IMR-90 (cell line): Measurements from ENCODE around the gene CHMP4A. TPM values are rescaled to one million over a fixed set of nuclear protein-coding genes. Genes with fewer than 3 reads are reported as not detected.

ENCODE experiments used
- ATAC-seq: fragments of 200-7000 bp; cut with Tn5 transposase; 2 replicates; pipeline ENCODE4 v1.9.1; 2020; ENCODE audit warnings: low read depth, mild to moderate bottlenecking, moderate library complexity
- BruUV-seq: library from RNA; stranded (reverse); fragments of 400-500 nt; replicated peaks from 2 replicates; lab custom pipeline; 2021; lab: Mats Ljungman, UMichigan
- CTCF ChIA-PET: fragments of 300-600 bp; formaldehyde crosslinking; extraction: SDS; loops from one replicate; lab custom pipeline; 2021; ENCODE audit warnings: antibody characterized with exemption; lab: Yijun Ruan, JAX
- POLR2A ChIA-PET: fragments of 300-600 bp; sonication (Branson Sonifier 250); formaldehyde crosslinking; loops from one replicate; lab custom pipeline; 2022; ENCODE audit warnings: antibody characterized with exemption; ENCODE audit not compliant: unreplicated experiment; lab: Charles Lee
- DNase-seq: peaks from one replicate; pipeline ENCODE4 v3.0.0; 2013
- H2AFZ ChIP-seq: replicated peaks from 2 replicates; pipeline ENCODE3; 2013; ENCODE audit warnings: low read length, mild to moderate bottlenecking; ENCODE audit not compliant: poor library complexity
- H2AK5ac ChIP-seq: 2 replicates; pipeline ENCODE4 v1.6.1; 2013; ENCODE audit warnings: low read depth, low read length, inconsistent platforms
- H2AK9ac ChIP-seq: replicated peaks from 2 replicates; pipeline ENCODE3; 2013; ENCODE audit warnings: mild to moderate bottlenecking, low read depth, low read length, moderate library complexity; ENCODE audit not compliant: poor library complexity
- H2BK120ac ChIP-seq: 2 replicates; pipeline ENCODE4 v1.6.1; 2013; ENCODE audit warnings: low read depth, low read length, inconsistent platforms
- H2BK15ac ChIP-seq: 3 replicates; pipeline ENCODE4 v1.6.1; 2013; ENCODE audit warnings: low read depth, low read length, inconsistent platforms
- H2BK20ac ChIP-seq: 2 replicates; pipeline ENCODE4 v1.6.1; 2013; ENCODE audit warnings: low read depth, mild to moderate bottlenecking, inconsistent platforms, low read length, moderate library complexity
- H2BK5ac ChIP-seq: 2 replicates; pipeline ENCODE4 v1.6.1; 2013; ENCODE audit warnings: mild to moderate bottlenecking, low read depth, low read length, inconsistent platforms; ENCODE audit not compliant: poor library complexity, severe bottlenecking
- H3K14ac ChIP-seq: replicated peaks from 2 replicates; pipeline ENCODE4 v1.6.1; 2013; ENCODE audit warnings: low read depth, low read length, inconsistent platforms
- H3K18ac ChIP-seq: 2 replicates; pipeline ENCODE4 v1.6.1; 2013; ENCODE audit warnings: low read depth, low read length, control low read depth
- H3K23ac ChIP-seq: 2 replicates; pipeline ENCODE4 v1.6.1; 2013; ENCODE audit warnings: low read depth, low read length, inconsistent platforms
- H3K27ac ChIP-seq: 2 replicates; pipeline ENCODE4 v1.5.1; 2013; ENCODE audit warnings: mild to moderate bottlenecking, control low read depth, low read length; ENCODE audit not compliant: insufficient read depth
- H3K27me3 ChIP-seq: 2 replicates; pipeline ENCODE4 v1.6.1; 2013; ENCODE audit warnings: low read length; ENCODE audit not compliant: control insufficient read depth, insufficient read depth
- H3K36me3 ChIP-seq: 2 replicates; pipeline ENCODE4 v1.6.1; 2013; ENCODE audit warnings: low read length, mixed read lengths; ENCODE audit not compliant: control insufficient read depth, insufficient read depth
- H3K4ac ChIP-seq: 2 replicates; pipeline ENCODE4 v1.6.1; 2013; ENCODE audit warnings: low read depth, low read length, inconsistent platforms
- H3K4me1 ChIP-seq: 2 replicates; pipeline ENCODE4 v1.6.1; 2013; ENCODE audit warnings: low read length, mixed read lengths; ENCODE audit not compliant: control insufficient read depth, insufficient read depth
- H3K4me2 ChIP-seq: 2 replicates; pipeline ENCODE4 v1.6.1; 2013; ENCODE audit warnings: low read depth, mild to moderate bottlenecking, control low read depth, low read length, moderate library complexity
- H3K4me3 ChIP-seq: 2 replicates; pipeline ENCODE4 v1.5.1; 2013; ENCODE audit warnings: low read depth, mild to moderate bottlenecking, control low read depth, low read length, moderate library complexity; ENCODE audit not compliant: insufficient read depth
- H3K56ac ChIP-seq: 2 replicates; pipeline ENCODE4 v1.6.1; 2013; ENCODE audit warnings: low read length, inconsistent platforms; ENCODE audit not compliant: insufficient read depth; ENCODE audit errors: extremely low read depth
- H3K79me1 ChIP-seq, 2 experiments: 2 replicates each; pipeline ENCODE4 v1.6.1; 2013; ENCODE audit warnings: low read length in 2 of 2, inconsistent platforms in 1 of 2, low read depth in 1 of 2
- H3K9ac ChIP-seq: 2 replicates; pipeline ENCODE4 v1.6.1; 2013; ENCODE audit warnings: low read depth, low read length, control low read depth
- H3K9me1 ChIP-seq: 2 replicates; pipeline ENCODE4 v1.6.1; 2013; ENCODE audit warnings: low read length, inconsistent platforms; ENCODE audit not compliant: insufficient read depth
- H3K9me3 ChIP-seq: 2 replicates; pipeline ENCODE4 v1.6.1; 2013; ENCODE audit warnings: low read length; ENCODE audit not compliant: control insufficient read depth, insufficient read depth
- H4K20me1 ChIP-seq: 2 replicates; pipeline ENCODE4 v1.6.1; 2013; ENCODE audit warnings: low read length, inconsistent platforms; ENCODE audit not compliant: insufficient read depth
- H4K5ac ChIP-seq: 2 replicates; pipeline ENCODE4 v1.6.1; 2013; ENCODE audit warnings: mild to moderate bottlenecking, low read depth, low read length, control low read depth
- H4K8ac ChIP-seq, 2 experiments: 2 replicates each; pipeline ENCODE4 v1.6.1; 2013; ENCODE audit warnings: low read depth in 2 of 2, low read length in 2 of 2, control low read depth in 1 of 2, inconsistent platforms in 1 of 2
- H4K91ac ChIP-seq: 2 replicates; pipeline ENCODE4 v1.6.1; 2013; ENCODE audit warnings: low read depth, low read length, inconsistent platforms; ENCODE audit not compliant: insufficient read depth
- ELK1 ChIP-seq: fragments of 150-350 bp; IDR thresholded peaks from 2 replicates; pipeline ENCODE4 v1.6.1; 2016; ENCODE audit warnings: low read depth, mild to moderate bottlenecking, low read length, moderate library complexity, borderline replicate concordance
- FOS ChIP-seq: fragments of 150-350 bp; IDR thresholded peaks from 2 replicates; pipeline ENCODE4 v1.6.1; 2016; ENCODE audit warnings: low read depth, low read length
- MAFK ChIP-seq: IDR thresholded peaks from 2 replicates; pipeline ENCODE4 v1.6.1; 2012; ENCODE audit warnings: low read depth, low read length, improper control_type of control experiment
- MAZ ChIP-seq: IDR thresholded peaks from 2 replicates; pipeline ENCODE4 v1.6.1; 2012; ENCODE audit warnings: low read depth, mild to moderate bottlenecking, low read length, improper control_type of control experiment, moderate library complexity, borderline replicate concordance
- NFE2L2 ChIP-seq: fragments of 150-350 bp; IDR thresholded peaks from 2 replicates; pipeline ENCODE4 v1.6.1; 2016; ENCODE audit warnings: low read depth, mild to moderate bottlenecking, low read length
- POLR2A ChIP-seq: IDR thresholded peaks from 2 replicates; pipeline ENCODE4 v1.6.1; 2012; ENCODE audit warnings: mild to moderate bottlenecking, low read depth, low read length
- SMC3 ChIP-seq: fragments of 150-350 bp; IDR thresholded peaks from 2 replicates; pipeline ENCODE4 v1.6.1; 2016; ENCODE audit warnings: low read depth, mild to moderate bottlenecking, antibody characterized with exemption, low read length, moderate library complexity
- USF2 ChIP-seq: fragments of 150-350 bp; IDR thresholded peaks from 2 replicates; pipeline ENCODE4 v1.6.1; 2017; ENCODE audit warnings: mild to moderate bottlenecking, antibody characterized with exemption, low read length, low read depth
- WGBS, 2 experiments: methylation state at CpG; one replicate each; pipeline versions ENCODE4 v1.1.5 to v1.1.7; 2013; ENCODE audit warnings: missing lambda C conversion rate in 2 of 2; ENCODE audit not compliant: insufficient read length in 1 of 2; ENCODE audit errors: extremely low coverage in 2 of 2; 5-methylcytosine and 5-hydroxymethylcytosine counted together
- dilution Hi-C: fragments of 300-500 bp; cut with HindIII; formaldehyde crosslinking; loops from one replicate; pipeline ENCODE4 v1.14.3; 2018; ENCODE audit warnings: low sequenced_read_pairs; ENCODE audit not compliant: unreplicated experiment
- in situ Hi-C: fragments of 300-500 bp; cut with MboI; formaldehyde crosslinking; loops from 3 replicates; pipeline ENCODE4 v1.14.3; 2019; ENCODE audit warnings: low sequenced_read_pairs, inconsistent platforms, mixed read lengths
- intact Hi-C: fragments of 100-400 bp; cut with micrococcal nuclease; formaldehyde crosslinking; loops from 2 replicates; pipeline ENCODE4 v1.10.0; 2022
- polyA plus RNA-seq, 3 experiments: library from polyadenylated mRNA; depleted of rRNA; stranded (reverse); fragments of >200 nt; gene quantifications; 2 replicates each; pipeline ENCODE4 v1.2.3, GENCODE V29; 2012; ENCODE audit warnings: low replicate concordance in 1 of 3
- total RNA-seq: library from RNA; depleted of rRNA; stranded (reverse); fragments of >200 nt; gene quantifications from 2 replicates; pipeline ENCODE4 v1.2.3, GENCODE V29; 2012
- TF ChIP-seq, protein P1 (sequence below): conservative IDR thresholded peaks from 2 replicates; pipeline ENCODE4 v1.5.1; 2012; ENCODE audit warnings: mild to moderate bottlenecking, low read depth, low read length, improper control_type of control experiment

CHMP4A gene
- total and polyA plus RNA-seq, 2 of the 4 experiments (the other 2 are of a cell fraction), result 22.0 to 63.8 TPM

- Histone ChIP-seq H3K27me3 (no peaks in the 10 kb centered on the region), H3K23ac (no peak overlapping the region), H3K9me1 (no peaks in the 10 kb centered on the region), H3K14ac (no peak overlapping the region), H3K4me2 (no peak overlapping the region), H3K9me3 (no peaks in the 10 kb centered on the region), H2AK5ac (no peak overlapping the region), H3K4me1 (peaks cover 2% of the 10 kb centered on the region; the same call in 1 of the 2 replicates), H4K8ac (no peak overlapping the region), H4K20me1 (no peaks in the 10 kb centered on the region), H2AK9ac (no peak overlapping the region), H2BK15ac (no peak overlapping the region), H3K36me3 (peaks cover 62% of the 10 kb centered on the region), H2BK5ac (no peak overlapping the region), H2AFZ (no peak overlapping the region), H2BK120ac (no peak overlapping the region), H3K27ac (no peak overlapping the region), H4K5ac (no peak overlapping the region), H3K9ac (no peak overlapping the region), H3K79me1 (no peaks in the 10 kb centered on the region; a peak in 1 of 4 replicates), H3K18ac (no peak overlapping the region), H4K91ac (no peak overlapping the region), H2BK20ac (no peak overlapping the region), H3K56ac (no peak overlapping the region), H3K4ac (no peak overlapping the region), H3K4me3 (no peak overlapping the region)
- CTCF ChIA-PET, result no interaction called here
- no peak for DNase-seq
- no peak for TF ChIP-seq USF2
- no peak for TF ChIP-seq POLR2A
- TF ChIP-seq MAZ, result no peak
- TF ChIP-seq NFE2L2, result no peak
- TF ChIP-seq MAFK, result no peak
- no peak for TF ChIP-seq FOS
- TF ChIP-seq SMC3, result no peak
- no peak for TF ChIP-seq ELK1
- TF ChIP-seq, protein P1, sequence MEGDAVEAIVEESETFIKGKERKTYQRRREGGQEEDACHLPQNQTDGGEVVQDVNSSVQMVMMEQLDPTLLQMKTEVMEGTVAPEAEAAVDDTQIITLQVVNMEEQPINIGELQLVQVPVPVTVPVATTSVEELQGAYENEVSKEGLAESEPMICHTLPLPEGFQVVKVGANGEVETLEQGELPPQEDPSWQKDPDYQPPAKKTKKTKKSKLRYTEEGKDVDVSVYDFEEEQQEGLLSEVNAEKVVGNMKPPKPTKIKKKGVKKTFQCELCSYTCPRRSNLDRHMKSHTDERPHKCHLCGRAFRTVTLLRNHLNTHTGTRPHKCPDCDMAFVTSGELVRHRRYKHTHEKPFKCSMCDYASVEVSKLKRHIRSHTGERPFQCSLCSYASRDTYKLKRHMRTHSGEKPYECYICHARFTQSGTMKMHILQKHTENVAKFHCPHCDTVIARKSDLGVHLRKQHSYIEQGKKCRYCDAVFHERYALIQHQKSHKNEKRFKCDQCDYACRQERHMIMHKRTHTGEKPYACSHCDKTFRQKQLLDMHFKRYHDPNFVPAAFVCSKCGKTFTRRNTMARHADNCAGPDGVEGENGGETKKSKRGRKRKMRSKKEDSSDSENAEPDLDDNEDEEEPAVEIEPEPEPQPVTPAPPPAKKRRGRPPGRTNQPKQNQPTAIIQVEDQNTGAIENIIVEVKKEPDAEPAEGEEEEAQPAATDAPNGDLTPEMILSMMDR, result no peak
- dilution Hi-C loops (no loop called here), in situ Hi-C loops (no loop called here), intact Hi-C loops (no loop called here)
- WGBS, 2 experiments, result no CpG with 5 or more reads among the region's 12 CpGs
- no peak for ATAC-seq
- BruUV-seq, result no TSS peak
- POLR2A ChIA-PET, result no interaction called here
Measured at GRCh38 chr14:24178399-24179178, 34.7 kb downstream of the CHMP4A start.
